Panc1 (cell line): Measurements from ENCODE around the gene MTMR4.

ENCODE experiments used
- POLR2AphosphoS5 ChIP-seq: IDR thresholded peaks from 2 replicates; pipeline ENCODE4 v1.6.1; 2012; ENCODE audit warnings: mild to moderate bottlenecking, low read depth, low read length, moderate library complexity
- SIN3A ChIP-seq: IDR thresholded peaks from 2 replicates; pipeline ENCODE4 v1.6.1; 2012; ENCODE audit warnings: low read depth, mild to moderate bottlenecking, low read length, moderate library complexity, borderline replicate concordance; ENCODE audit not compliant: insufficient read depth
- TCF7L2 ChIP-seq: IDR thresholded peaks from 2 replicates; pipeline ENCODE4 v1.6.1; 2011; ENCODE audit warnings: mild to moderate bottlenecking, low read depth, low read length, inconsistent platforms
- TF ChIP-seq, protein P1 (sequence below): fragments of 450-650 bp; IDR thresholded peaks from 2 replicates; pipeline ENCODE4 v1.5.1; 2017; ENCODE audit warnings: mild to moderate bottlenecking
- TF ChIP-seq, protein P2 (sequence below), 2 experiments: IDR thresholded peaks; 2 replicates each; pipeline ENCODE4 v1.6.1; 2011 to 2012; ENCODE audit warnings: low read depth in 2 of 2, control low read depth in 1 of 2, low read length in 1 of 2, mild to moderate bottlenecking in 1 of 2, moderate library complexity in 1 of 2; ENCODE audit not compliant: insufficient read depth in 1 of 2

DNA sequence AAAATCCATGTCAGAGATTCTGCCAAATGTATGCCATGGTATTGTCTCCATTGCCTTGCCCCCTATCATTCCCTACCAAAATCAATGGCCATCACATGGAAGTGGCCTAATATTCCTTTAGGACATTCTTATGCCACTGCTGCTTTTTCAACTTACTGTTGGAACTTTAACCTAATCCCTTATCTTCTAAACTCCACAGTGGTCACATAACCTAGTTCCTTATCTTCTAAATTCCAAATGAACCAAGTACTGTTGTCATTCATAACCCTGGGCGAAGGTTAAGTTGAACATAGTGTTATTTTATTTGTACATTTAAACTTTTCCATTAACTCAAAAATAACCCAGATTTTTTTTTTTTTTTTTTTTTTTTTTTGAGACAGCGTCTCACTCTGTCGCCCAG is 29.8 kb downstream of the MTMR4 start:
- TF ChIP-seq, protein P1, sequence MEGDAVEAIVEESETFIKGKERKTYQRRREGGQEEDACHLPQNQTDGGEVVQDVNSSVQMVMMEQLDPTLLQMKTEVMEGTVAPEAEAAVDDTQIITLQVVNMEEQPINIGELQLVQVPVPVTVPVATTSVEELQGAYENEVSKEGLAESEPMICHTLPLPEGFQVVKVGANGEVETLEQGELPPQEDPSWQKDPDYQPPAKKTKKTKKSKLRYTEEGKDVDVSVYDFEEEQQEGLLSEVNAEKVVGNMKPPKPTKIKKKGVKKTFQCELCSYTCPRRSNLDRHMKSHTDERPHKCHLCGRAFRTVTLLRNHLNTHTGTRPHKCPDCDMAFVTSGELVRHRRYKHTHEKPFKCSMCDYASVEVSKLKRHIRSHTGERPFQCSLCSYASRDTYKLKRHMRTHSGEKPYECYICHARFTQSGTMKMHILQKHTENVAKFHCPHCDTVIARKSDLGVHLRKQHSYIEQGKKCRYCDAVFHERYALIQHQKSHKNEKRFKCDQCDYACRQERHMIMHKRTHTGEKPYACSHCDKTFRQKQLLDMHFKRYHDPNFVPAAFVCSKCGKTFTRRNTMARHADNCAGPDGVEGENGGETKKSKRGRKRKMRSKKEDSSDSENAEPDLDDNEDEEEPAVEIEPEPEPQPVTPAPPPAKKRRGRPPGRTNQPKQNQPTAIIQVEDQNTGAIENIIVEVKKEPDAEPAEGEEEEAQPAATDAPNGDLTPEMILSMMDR: no peak
- TF ChIP-seq SIN3A: no peak
- TF ChIP-seq, protein P2, sequence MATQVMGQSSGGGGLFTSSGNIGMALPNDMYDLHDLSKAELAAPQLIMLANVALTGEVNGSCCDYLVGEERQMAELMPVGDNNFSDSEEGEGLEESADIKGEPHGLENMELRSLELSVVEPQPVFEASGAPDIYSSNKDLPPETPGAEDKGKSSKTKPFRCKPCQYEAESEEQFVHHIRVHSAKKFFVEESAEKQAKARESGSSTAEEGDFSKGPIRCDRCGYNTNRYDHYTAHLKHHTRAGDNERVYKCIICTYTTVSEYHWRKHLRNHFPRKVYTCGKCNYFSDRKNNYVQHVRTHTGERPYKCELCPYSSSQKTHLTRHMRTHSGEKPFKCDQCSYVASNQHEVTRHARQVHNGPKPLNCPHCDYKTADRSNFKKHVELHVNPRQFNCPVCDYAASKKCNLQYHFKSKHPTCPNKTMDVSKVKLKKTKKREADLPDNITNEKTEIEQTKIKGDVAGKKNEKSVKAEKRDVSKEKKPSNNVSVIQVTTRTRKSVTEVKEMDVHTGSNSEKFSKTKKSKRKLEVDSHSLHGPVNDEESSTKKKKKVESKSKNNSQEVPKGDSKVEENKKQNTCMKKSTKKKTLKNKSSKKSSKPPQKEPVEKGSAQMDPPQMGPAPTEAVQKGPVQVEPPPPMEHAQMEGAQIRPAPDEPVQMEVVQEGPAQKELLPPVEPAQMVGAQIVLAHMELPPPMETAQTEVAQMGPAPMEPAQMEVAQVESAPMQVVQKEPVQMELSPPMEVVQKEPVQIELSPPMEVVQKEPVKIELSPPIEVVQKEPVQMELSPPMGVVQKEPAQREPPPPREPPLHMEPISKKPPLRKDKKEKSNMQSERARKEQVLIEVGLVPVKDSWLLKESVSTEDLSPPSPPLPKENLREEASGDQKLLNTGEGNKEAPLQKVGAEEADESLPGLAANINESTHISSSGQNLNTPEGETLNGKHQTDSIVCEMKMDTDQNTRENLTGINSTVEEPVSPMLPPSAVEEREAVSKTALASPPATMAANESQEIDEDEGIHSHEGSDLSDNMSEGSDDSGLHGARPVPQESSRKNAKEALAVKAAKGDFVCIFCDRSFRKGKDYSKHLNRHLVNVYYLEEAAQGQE (IDR thresholded peaks at IDR 0.05; ENCODE audit: insufficient read depth in 1 of 2, low read depth in 2 of 2, low read length in 1 of 2): no peak
- no peak for TF ChIP-seq POLR2AphosphoS5
- TF ChIP-seq TCF7L2: no peak
